ENCODE data around the gene FCHSD1.

FCHSD1 gene

DNA sequence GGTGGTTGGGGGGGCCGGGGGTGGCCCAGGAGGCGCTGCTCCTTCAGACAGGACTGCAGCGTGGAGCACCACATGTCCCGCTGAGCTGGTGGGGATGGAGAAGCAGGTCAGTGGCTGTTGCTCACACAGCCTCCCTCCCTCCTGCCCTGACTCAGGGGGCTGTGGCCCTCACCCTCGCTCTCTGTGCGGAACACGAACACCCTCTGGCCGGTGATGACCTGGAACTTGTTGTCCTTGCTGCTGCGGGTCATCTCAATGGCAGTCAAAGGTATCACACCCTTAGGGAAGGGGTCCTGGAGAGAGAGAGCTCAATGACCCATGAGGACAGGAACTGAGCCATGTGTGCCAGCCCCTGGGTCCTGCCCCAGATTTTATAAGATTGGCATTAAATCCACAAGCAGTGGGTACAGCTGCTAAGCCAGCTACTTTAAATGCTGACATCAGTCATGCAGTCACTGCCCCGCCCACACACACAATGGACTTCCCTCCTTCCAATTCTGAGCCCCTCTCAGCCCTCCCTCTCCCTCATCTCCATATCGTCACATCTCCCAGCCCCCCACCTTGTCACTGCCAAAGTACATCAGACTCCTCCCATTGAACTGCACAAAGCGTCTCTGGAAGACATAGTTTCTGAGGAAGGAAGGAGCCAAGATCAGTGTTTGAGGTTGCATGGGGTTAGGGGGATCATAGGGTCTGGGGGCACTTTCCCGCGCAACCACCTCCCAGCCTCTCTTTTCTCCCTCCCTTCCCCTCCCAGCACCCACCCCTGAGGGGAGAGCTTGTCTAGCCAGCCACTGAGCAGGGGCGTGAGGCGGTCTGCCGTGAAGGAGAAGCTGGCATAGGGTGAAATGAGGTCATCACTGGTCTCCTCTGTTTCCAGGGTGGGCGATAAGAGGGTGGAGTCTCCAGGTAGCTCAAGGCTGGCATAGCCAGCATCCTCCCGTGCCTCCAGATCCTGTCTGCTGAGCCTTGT, 21.9 kb upstream of the FCHSD1 start:
- DNase-seq = no peak

DNA sequence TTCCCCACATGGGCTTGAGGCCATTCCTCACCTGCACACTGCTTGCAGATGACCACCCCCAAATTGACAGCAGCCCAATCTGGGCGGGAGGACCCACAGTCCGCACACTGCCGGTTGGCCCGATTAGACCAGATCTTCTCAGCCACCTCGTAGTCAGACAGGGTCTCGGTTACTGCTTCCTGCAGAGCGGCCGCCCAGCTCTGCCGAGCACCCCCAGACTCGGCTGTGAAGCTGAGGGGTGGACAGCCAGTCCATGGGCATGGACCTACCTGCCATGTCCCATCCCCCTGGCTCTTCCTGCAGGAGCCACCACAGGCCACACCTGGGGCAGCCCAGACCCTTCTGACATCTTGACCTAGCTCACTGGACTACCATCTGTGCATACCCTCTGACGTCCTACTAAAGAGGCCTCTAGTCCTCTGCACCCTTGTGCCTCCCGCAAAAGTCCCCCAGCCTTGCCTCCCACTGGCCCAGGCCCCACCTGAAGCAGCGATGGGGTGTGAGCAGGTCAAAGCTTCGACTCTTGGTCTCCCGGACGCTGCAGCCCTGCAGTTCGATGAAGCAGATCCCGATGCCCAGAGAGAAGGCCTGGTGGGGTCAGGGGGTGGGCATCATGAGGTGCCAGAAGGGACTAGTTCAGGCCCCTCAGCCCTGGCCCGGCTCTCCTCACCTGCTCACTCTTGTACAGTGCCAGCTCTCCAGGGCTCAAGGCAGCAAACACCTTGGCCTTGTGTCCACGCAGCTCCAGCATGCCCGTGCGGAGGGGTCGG, 21.0 kb upstream of the FCHSD1 start:
- no peak for DNase-seq

DNA sequence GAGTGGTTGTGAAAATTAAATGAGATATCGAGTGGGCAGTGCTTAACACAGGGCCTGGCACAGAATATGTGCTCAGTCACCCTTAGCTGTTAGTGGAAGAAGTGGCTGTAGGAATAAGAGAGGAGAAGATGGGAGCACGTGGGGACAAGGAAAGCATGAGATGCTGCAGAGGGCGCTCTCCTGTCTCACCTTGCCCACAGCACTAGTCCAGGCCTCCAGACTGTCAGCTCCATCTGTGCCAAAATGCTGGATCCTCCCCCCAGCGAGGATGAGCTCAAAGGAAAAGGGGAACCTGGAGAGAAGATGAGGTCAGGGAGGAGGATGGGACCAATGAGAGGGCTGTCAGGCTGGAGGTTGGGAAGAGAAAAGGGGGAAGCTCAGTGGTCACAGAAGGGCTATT, 18.3 kb upstream of the FCHSD1 start:
- DNase-seq = no peak

DNA sequence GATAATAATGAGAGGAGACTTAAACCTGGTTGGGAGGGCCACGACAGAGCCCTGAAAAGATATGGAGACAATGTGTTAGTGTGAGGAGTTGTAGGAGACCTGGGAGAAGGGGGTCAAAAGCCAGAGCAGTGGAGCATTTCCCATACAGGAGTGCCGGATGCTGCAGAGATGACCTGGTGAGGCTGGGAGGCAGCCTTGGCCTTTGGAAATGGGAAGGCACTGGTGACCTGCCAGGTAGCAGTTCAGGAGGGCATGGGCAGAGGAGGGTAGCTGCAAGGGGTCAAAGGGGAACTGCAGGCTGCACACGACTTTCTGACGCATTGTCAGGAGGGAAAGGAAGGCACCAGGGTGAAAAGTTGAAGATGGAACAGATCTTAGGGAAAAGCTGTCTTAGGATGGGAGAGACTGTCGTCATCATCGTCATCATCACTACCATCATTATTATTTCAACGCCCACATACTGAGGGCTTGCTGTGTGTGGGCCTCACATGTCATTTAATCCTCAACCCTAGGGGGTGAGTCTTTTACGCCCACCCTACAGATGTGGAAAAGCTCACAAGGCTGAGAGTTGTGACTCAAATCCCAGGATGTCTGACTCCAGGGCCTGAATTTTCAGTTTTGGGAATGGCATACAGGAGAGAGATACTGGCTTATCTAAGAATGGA, 17.5 kb upstream of the FCHSD1 start:
- DNase-seq = no peak

DNA sequence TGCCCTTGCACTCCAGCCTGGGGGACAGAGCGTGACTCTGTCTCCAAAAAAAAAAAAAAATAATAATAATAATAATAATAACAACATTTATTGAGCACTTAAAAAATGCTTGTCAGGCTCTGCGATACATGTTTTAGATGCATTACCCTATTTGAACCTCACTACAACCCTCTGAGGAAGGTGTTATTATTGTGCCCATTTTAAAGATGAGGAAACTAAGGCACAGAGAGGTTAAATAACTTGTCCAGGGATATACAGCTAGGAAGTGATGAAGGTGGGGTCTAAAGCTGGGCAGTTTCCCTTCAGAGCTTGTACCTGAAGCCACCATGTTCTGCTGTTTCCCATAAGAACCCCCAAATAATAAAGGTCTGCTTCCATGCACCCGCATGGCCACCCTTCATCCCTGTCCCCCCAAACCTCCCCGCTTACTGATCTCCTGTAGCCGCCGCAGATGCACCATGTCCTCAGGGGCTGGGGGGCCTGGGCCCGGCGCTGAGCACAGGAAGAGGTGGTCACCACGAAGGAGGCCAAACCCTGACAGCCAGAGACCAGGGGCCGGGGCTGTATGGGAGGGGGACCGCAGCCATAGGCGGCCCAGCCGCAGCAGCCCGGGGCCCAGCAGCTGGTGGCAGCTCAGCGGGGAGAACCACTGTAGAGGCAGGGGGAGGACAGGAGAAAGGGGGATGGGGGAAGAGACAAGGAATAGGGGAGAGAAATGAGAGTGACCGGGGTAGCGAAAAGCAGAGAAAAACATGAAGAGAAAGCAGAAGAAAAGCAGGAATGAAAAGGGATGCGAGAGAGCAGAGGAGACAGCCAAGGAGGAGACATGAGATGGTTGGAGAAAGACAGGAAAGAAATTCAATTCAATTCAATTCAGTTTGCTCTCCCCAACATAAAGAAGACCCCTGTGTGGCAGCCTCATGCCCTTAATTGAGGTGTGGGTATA, 15.1 kb upstream of the FCHSD1 start:
- no peak for DNase-seq

DNA sequence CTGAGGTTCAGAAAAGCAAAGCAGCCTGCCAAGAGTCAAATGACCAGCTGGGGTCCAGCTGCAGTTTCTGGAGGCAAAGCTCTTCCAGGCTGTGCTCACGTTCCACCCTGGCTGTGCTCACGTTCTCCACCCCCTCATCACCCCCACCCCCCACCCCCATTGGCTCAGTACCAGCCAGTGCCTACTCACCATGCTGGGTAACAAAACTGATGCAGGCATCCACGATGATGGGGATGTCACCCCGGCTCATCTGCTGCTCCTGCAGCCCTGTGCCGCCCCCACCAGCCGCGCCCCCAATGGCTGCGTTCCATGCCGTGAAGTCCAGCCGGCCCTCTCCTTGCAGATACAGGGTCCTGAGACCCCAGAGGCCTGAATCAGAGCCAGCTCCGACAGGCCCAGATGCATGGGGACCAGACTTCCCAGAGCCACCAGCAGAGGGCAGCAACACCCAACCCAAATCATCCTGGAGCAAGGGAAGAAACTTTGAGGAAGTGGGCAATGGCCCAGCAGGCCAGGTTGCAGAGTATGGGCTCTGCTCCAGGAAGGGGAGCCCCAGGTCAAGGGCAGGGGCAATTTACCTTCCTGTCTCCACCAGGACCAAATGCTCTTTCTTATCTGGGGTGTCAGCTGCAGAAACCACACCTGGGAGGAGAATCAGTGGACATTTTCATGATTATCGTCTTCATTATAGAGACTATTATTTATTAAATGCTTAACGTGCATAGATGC, 13.7 kb upstream of the FCHSD1 start:
- peak; percentile 60 for DNase-seq

DNA sequence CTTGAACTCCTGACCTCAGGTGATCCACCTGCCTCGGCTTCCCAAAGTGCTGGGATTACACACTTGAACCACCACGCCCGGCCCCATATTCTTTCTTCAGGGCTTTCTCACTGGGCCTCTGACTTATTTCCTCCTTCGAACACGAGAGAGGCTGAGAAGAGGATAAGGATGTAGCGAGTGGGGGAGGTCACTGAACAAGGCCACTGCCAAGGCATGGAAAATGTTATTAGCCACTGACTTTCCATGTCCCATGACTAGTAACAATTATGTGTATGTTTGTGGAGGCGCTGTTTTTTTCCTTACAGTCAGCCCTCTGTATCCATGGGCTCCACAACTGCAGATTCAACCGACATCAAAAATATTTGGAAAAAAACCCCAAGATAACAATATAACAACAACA, 12.3 kb upstream of the FCHSD1 start:
- no peak for DNase-seq

DNA sequence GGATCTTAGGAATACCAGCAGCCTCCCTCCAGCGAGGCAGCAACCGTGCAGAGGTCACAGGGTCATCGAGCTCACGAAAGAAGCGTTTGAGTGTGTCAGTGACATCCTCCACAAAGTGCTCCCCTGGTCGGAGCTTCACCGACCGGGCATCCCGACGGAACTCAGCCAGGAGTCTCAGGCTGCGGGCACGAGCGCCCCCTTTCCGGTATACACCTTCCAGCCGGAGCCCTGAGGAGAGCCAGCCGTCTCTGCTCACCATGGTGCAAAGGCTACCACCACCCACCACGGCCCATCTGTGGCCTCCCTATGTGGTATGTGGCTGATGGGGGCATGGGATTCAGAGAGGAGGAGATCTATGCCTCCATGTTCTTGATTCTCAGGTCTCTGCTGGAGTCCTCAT, 10.8 kb upstream of the FCHSD1 start:
- no peak for DNase-seq

DNA sequence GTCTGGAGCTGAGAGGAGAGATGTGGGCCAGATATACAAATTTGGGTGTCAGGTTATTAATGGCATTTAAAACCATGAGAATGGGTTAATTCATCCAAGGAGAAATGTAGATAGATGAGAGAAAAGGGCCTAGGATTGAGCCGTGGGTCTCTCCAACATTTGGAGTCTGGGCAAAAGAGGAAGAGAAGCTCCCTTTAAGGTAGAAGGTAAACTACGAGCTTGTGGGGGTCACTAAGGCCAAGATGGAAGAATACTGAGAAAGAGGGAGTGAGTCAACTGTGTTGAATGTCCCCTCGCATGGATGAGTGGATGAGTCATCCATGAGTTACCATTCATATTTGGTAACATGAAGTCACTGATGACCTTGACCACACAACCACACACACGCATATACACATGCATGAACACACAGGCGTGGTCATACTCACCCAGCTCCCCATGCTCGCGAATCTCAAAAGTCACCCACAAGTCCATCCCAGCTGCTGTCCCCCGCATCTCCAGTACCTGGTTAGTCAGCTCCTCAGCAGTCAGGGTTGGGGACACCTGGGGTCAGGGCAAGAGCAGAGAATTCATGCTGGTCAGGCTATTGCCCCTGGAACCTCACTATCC, 6.8 kb upstream of the FCHSD1 start:
- DNase-seq = no peak

DNA sequence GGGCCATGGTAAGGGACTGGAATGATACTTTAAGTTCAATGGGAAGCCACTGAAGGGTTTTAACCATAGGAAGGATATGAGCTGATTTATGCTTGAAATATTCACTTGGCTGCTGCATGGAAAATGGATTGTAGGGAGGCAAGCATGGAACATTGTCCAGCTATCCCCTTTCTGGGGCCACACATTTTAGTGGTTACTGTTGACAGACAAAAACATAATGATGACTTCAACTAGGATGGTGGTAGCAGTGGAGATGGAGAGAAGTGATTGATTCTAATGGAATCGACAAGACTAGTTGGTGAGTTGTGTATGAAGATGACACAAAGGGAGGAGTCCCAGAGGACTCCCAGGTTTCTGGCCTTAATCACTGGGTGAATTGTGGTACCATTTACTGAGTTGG, 6.2 kb upstream of the FCHSD1 start:
- DNase-seq = no peak

DNA sequence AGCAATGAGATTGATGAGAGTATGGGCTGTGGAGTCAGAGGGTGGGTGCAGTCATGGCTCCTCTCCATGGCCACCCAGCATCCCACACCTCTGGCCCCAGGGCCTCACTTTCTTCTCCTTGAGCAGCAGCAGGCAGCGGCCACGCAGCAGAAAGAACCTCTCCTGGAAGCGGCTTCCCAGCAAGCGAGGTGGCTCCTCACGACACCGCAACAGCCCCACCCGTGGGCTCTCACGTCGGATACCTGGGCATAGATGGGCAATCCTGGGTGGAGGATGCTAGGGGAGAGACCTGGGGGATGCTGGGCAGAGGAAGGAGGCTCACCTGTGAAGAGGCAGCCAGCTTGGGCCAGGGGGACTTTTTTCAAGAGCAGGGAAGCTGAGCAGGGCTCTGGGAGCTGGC, 5.2 kb upstream of the FCHSD1 start:
- no peak for DNase-seq

DNA sequence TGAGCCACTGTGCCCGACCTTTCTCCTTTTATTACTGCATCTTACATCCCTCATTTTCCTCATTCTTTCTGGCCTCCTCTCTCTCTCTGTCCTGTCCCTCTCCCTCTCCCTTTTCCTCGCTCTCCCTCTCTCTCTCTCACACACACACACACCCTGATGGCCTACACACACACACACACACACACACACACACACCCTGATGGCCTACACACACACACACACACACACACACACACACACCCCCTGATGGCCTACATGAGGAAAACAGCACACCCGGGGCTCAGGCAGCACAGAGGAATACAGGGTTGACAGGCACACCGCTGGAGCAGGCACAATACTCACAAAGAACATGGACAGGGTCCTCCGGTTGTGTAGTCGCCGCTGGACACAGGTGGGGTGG, 3.8 kb upstream of the FCHSD1 start:
- no peak for DNase-seq

DNA sequence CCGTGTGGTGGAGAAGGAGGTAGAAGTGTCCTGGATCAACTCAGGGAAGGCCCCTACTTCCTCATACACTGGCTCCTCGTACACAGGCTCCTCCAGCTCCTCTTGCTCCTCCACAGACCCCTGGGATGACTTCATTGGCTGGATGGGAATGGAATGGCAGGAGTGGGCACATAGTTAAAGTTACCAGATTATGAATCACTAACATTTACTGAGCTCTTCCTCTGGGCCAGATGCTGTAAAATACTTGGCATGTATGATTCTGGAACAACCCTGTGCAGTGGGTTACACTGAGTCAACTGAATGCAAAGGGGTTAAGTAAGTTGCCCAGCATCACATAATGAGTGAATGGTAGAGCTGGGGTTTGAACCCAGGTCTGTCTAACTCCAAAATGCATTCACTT, 3.1 kb upstream of the FCHSD1 start:
- no peak for DNase-seq

DNA sequence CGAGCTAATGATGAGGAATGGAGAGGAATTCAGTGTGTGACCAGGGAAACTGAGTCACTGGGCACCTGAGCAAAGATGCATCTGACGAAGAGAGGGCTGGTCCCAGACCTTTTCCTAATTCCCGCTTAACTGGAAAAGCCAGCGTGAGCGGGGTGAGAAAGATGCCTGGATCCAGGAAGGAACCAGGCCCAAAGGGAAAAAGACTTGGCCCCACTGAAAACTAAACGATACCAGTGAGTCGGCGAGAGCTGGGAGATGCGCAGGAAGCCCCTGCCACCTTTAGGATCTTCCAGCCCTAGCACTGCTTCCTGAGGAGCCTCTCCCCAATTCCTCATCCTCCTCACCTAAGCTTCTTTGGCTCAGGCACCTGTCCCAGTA, 499 bp upstream of the FCHSD1 start:
- DNase-seq = no peak

DNA sequence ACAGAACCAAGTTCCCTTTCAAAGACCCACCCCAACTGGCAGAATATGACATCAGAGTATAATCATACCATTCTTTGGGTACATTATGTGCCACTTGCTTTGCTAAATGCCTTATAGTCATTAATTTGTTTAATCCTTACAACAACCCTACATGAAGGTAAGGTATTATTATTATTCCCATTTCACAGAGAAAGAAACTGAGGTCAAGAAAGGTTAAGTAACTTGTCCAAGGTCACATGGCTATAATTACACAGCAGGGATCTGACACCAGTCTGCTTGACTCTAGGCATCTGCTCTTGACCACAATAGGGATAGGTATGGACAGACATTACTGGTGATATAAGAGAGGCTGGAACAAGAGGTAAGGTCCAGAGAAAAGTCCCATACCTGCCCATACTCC, 1.2 kb downstream of the FCHSD1 start:
- DNase-seq = no peak

DNA sequence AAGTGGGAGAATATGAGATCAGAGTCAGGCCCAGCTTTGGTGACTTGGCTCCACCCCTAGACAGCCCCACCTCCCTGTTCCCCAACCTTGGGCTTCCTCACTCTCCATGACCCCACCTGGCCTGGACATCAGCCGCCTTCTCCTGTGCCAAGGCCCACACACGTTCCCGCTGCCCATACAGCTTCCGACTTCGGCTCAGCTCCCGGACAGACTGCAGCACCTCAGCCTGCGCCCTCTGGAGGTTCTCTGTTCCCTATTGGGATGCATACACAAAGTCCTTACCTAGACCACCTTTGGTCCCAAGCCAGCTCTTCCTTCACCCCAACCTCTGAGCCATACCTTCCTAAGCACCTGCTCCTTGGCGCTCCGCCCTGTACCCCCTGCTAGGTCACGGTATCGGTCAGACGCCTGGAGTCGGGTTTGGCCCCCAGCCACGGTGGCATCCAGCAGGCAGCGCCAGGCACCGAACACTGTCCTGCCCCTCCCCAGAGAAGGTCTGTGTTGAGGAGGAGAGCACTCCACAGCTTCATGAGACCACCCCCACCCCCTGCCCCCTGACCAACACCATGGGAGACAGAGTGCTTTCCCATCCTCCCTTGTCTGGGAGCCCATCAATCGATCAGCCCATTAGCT, 2.0 kb downstream of the FCHSD1 start:
- no peak for DNase-seq

DNA sequence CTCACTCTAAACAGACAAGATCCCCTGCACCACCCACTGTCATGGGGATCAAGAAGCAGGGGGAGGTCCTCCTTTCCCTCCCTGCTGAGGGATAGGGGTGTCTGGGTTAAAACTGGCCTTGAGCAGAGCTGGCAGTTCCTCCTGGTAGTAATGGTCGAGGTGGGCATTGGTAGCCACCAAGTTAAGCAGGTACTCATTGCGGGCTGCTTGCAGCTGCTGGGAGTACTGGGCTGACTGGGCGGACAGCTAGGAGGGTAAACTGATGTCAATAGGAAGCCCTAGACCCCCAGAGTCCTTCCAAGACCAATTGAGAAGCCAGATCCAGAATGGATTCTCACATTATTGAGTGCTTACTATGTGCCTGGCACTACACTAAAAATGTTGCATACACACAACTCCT, 3.4 kb downstream of the FCHSD1 start:
- DNase-seq = no peak

DNA sequence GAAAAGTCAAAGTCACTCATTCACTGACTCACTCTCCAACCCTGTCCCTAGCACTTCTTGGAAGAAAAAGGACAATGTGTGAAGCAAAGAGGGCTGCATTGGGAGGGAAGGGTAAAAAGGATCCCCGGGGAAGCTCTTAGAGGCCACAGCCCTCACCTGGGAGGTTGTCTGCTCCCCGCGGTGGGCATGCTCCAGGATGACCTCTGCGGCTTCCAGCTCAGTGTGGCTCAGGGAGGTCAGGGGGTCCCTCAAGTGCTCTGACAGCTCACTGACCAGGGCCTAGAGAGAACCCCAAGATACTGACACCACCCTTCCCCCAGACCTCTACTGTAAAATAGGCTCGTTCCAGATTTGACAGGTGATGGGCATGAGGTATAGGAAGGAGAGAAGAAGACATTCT, 4.0 kb downstream of the FCHSD1 start:
- no peak for DNase-seq

DNA sequence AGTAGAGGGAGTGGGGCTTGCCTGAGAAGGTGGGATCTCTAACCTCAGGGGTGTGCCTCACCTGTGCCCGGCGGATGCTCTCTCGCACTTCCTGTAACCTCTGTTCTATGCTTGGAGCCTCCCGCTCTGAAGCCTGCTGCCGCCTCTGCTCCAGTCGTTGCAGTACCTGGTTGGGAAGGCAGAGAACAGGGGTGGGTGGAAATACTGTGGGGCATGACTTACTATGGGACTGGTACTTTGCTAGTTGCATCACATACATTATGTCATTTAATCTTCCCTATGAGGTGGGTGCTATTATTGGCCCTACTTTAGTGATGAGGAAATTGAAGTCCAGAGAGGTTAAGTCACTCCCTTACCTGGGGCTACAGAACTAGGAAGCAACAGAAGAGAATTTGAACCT, 5.2 kb downstream of the FCHSD1 start:
- DNase-seq = no peak

DNA sequence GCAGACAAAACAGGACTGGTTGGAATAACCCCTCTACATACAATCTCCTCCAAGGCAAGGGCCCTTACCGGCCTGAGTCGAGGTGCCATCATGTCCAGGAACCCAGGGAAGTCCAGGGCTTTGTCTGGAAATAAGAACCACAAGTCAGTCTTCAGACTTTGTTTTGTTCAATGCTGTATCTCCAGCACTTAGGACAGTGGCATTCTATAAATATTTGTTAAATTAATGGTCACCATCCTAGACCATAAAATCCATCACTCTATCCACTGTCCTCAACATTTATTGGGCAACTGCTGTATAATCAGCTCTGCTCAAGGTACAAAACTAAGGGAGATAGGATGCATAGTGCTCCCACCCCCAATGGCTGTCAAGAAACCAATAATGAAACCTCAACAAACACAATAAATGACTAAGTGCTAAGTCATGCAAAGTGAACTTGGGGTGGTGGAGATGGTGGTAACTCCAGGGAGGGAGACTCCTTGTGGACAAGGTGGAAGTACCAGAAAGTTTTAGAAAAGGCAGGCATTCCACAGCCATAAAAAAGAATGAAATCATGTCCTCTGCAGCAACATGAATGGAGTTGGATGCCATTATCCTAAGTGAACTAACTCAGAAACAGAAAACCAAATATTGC, 9.5 kb downstream of the FCHSD1 start:
- no peak for DNase-seq

All from central memory CD4-positive, alpha-beta T cell (primary cell).